ENCODE measurements around the gene LIN37. TPM values are rescaled to one million over a fixed set of nuclear protein-coding genes. Genes with fewer than 3 reads are reported as not detected.

Gene LIN37
- total and polyA plus RNA-seq, 4 donors = 2.6 to 7.0 (median 6.1) TPM

GRCh38 chr19:35789195-35789977 is 41.0 kb downstream of the LIN37 start:
- Histone ChIP-seq H3K9ac (ENCODE audit: low read depth in 1 of 2, low read length in 2 of 2) (no peak overlapping the region), H3K27me3 (ENCODE audit: control insufficient read depth in 4 of 4, insufficient read depth in 4 of 4, low read length in 3 of 4) (no peaks in the 10 kb centered on the region), H3K27ac (ENCODE audit: low read depth in 1 of 2, low read length in 2 of 2) (no peak overlapping the region), H3K9me3 (ENCODE audit: control insufficient read depth in 4 of 4, low read length in 3 of 4) (no peaks in the 10 kb centered on the region), H3K36me3 (ENCODE audit: control insufficient read depth in 4 of 4, insufficient read depth in 3 of 4, low read depth in 1 of 4, low read length in 3 of 4) (no peaks in the 10 kb centered on the region), H3K4me1 (ENCODE audit: control insufficient read depth in 4 of 4, insufficient read depth in 4 of 4, low read length in 3 of 4) (no peaks in the 10 kb centered on the region), H3K4me3 (ENCODE audit: low read depth in 1 of 3, low read length in 3 of 3) (no peak overlapping the region)
- DNase-seq (ENCODE audit: low spot score) = no peak
- 93% methylated on average over 11 of the region's 11 CpGs for WGBS
- TF ChIP-seq SP1 (IDR thresholded peaks at IDR 0.05) (no peak), HNF4G (IDR thresholded peaks at IDR 0.05) (no peak), JUND (IDR thresholded peaks at IDR 0.05) (no peak), RAD21 (IDR thresholded peaks at IDR 0.05) (no peak), YY1 (IDR thresholded peaks at IDR 0.05) (no peak), GABPA (IDR thresholded peaks at IDR 0.05 in 1 of 2, conservative IDR thresholded peaks at IDR 0.05 in 1 of 2) (no peak), REST (IDR thresholded peaks at IDR 0.05) (no peak), RXRA (IDR thresholded peaks at IDR 0.05) (no peak), CTCF (IDR thresholded peaks at IDR 0.05; ENCODE audit: low read depth, low read length, missing input control) (no peak), FOXA2 (IDR thresholded peaks at IDR 0.05) (no peak), FOXA1 (IDR thresholded peaks at IDR 0.05) (no peak), ZBTB33 (IDR thresholded peaks at IDR 0.05) (no peak), TAF1 (conservative IDR thresholded peaks at IDR 0.05) (no peak), HNF4A (conservative IDR thresholded peaks at IDR 0.05) (no peak), ATF3 (IDR thresholded peaks at IDR 0.05) (no peak)

All from liver (tissue), 9 donors.